Measurements from ENCODE around the gene CRTAC1.

- TF ChIP-seq CTCF (IDR thresholded peaks at IDR 0.05) (no peak), POLR2A (IDR thresholded peaks at IDR 0.05) (no peak)
Measured at GRCh38 chr10:97981816-97982215, 48.6 kb downstream of the CRTAC1 start.
